C4-2B (cell line): Measurements from ENCODE around the gene ATP5MC3.

Experiments
- H3K27ac ChIP-seq: fragments of 450-650 bp; 2 replicates; pipeline ENCODE4 v1.5.1; 2017
- CTCF ChIP-seq: fragments of 450-650 bp; conservative IDR thresholded peaks from 2 replicates; pipeline ENCODE4 v1.5.1; 2017; ENCODE audit warnings: mild to moderate bottlenecking
- ZFX ChIP-seq: fragments of 450-650 bp; IDR thresholded peaks from 2 replicates; pipeline ENCODE4 v1.6.1; 2017

Gene ATP5MC3

GRCh38 chr2:175181877-175182308 lies 383 bp upstream of the ATP5MC3 start:
- peak overlapping the region; percentile 98 for H3K27ac ChIP-seq
- no peak for TF ChIP-seq ZFX
- TF ChIP-seq CTCF = no peak

GRCh38 chr2:175180701-175181103 lies 808 bp downstream of the ATP5MC3 start:
- H3K27ac ChIP-seq = peak overlapping the region; percentile 98
- TF ChIP-seq ZFX (no peak), CTCF (no peak)

GRCh38 chr2:175176624-175177023 lies 4.9 kb downstream of the ATP5MC3 start:
- no peak for TF ChIP-seq CTCF
- no peak for TF ChIP-seq ZFX
- H3K27ac ChIP-seq = no peak overlapping the region

GRCh38 chr2:175175896-175176295 lies 5.6 kb downstream of the ATP5MC3 start:
- TF ChIP-seq ZFX = no peak
- TF ChIP-seq CTCF = no peak
- no peak overlapping the region for H3K27ac ChIP-seq

- TF ChIP-seq ZFX = no peak
- TF ChIP-seq CTCF = 0 out of 2 replicates have a peak, but pooled peaks have one; percentile 4
- no peak overlapping the region for H3K27ac ChIP-seq
These were observed 6.2 kb downstream of the ATP5MC3 start for GRCh38 chr2:175175320-175175719.

- TF ChIP-seq CTCF = no peak
- TF ChIP-seq ZFX = no peak
- H3K27ac ChIP-seq = no peak overlapping the region
These were observed 10.7 kb downstream of the ATP5MC3 start for GRCh38 chr2:175170659-175171304.

GRCh38 chr2:175169191-175169590 lies 12.3 kb downstream of the ATP5MC3 start:
- H3K27ac ChIP-seq = no peak overlapping the region
- TF ChIP-seq ZFX (no peak), CTCF (no peak)
